Lower lobe of right lung (tissue), 2 donors: ENCODE measurements around the gene PPP2R3B. TPM values are rescaled to one million over a fixed set of nuclear protein-coding genes. Genes with fewer than 3 reads are reported as not detected.

Experiments
- ATAC-seq, 2 donors: fragments of 200-7000 bp; cut with Tn5 transposase; one replicate each; pipeline ENCODE4 v1.9.1; 2020 to 2022; ENCODE audit warnings: mild to moderate bottlenecking in 2 of 2, moderate library complexity in 2 of 2
- DNase-seq: peaks from one replicate; pipeline ENCODE4 v3.0.0-alpha.2; 2020
- H3K27ac ChIP-seq: fragments of 200-600 bp; one replicate; pipeline ENCODE4 v1.8.0; 2022
- H3K27me3 ChIP-seq: fragments of 200-600 bp; one replicate; pipeline ENCODE4 v1.8.0; 2022; ENCODE audit warnings: low read depth
- H3K36me3 ChIP-seq: fragments of 200-600 bp; one replicate; pipeline ENCODE4 v1.8.0; 2022; ENCODE audit warnings: mild to moderate bottlenecking
- H3K4me1 ChIP-seq: fragments of 200-600 bp; one replicate; pipeline ENCODE4 v1.8.0; 2022
- H3K4me3 ChIP-seq: fragments of 200-600 bp; one replicate; pipeline ENCODE4 v1.8.0; 2022; ENCODE audit warnings: mild to moderate bottlenecking
- H3K9me3 ChIP-seq: fragments of 200-600 bp; one replicate; pipeline ENCODE4 v1.8.0; 2022
- CTCF ChIP-seq: fragments of 200-600 bp; IDR thresholded peaks from one replicate; pipeline ENCODE4 v1.8.0; 2022; ENCODE audit warnings: antibody characterized with exemption, mild to moderate bottlenecking
- intact Hi-C: fragments of 100-400 bp; cut with DNase I; formaldehyde crosslinking; loops from one replicate; pipeline ENCODE4 v1.11.0; 2022
- total RNA-seq: library from RNA; stranded (reverse); fragmentation: NEBNext Ultra II Directional; extraction: Animal tissue kit (Norgen Biotek cat#: 25700); gene quantifications from one replicate; pipeline ENCODE4 v1.2.1, GENCODE V29; 2021
- donor health status: DM: no; HTN: yes; CAD: no; lungs with severe emphysema.

The PPP2R3B gene
- total RNA-seq, 1 donor from 2014 or later = 11.2 TPM

GRCh38 chrX:349702-350101 is 37.0 kb downstream of the PPP2R3B start:
- DNase-seq = no peak
- no peak overlapping the region for H3K27ac ChIP-seq
- no peaks in the 10 kb centered on the region for H3K36me3 ChIP-seq
- ATAC-seq = no peak
- no peaks in the 10 kb centered on the region for H3K9me3 ChIP-seq
- H3K4me3 ChIP-seq = no peak overlapping the region
- no peaks in the 10 kb centered on the region for H3K4me1 ChIP-seq
- TF ChIP-seq CTCF = no peak
- no peaks in the 10 kb centered on the region for H3K27me3 ChIP-seq
- intact Hi-C loops = no loop called here

- Histone ChIP-seq H3K27ac (no peak overlapping the region), H3K4me1 (no peaks in the 10 kb centered on the region), H3K4me3 (no peak overlapping the region), H3K9me3 (no peaks in the 10 kb centered on the region), H3K36me3 (no peaks in the 10 kb centered on the region), H3K27me3 (no peaks in the 10 kb centered on the region)
- intact Hi-C loops = no loop called here
- TF ChIP-seq CTCF = no peak
- ATAC-seq = no peak
- DNase-seq = no peak
Observed at GRCh38 chrX:349196-349595, 37.5 kb downstream of the PPP2R3B start.

GRCh38 chrX:348461-349117 is 38.1 kb downstream of the PPP2R3B start:
- Histone ChIP-seq H3K9me3 (no peaks in the 10 kb centered on the region), H3K36me3 (no peaks in the 10 kb centered on the region), H3K27ac (no peak overlapping the region), H3K27me3 (no peaks in the 10 kb centered on the region), H3K4me3 (no peak overlapping the region), H3K4me1 (no peaks in the 10 kb centered on the region)
- intact Hi-C loops = no loop called here
- DNase-seq (no peak), ATAC-seq (no peak)
- no peak for TF ChIP-seq CTCF

GRCh38 chrX:347351-348117 is 39.2 kb downstream of the PPP2R3B start:
- TF ChIP-seq CTCF = no peak
- Histone ChIP-seq H3K36me3 (no peaks in the 10 kb centered on the region), H3K27me3 (no peaks in the 10 kb centered on the region), H3K27ac (no peak overlapping the region), H3K9me3 (no peaks in the 10 kb centered on the region), H3K4me3 (no peak overlapping the region), H3K4me1 (no peaks in the 10 kb centered on the region)
- peak; percentile 43 for DNase-seq
- intact Hi-C loops = no loop called here
- no peak for ATAC-seq

- no peaks in the 10 kb centered on the region for H3K9me3 ChIP-seq
- H3K27ac ChIP-seq = no peak overlapping the region
- no peak overlapping the region for H3K4me3 ChIP-seq
- ATAC-seq = peak in 1 of 2 donors; percentile 31
- DNase-seq = peak; percentile 38
- no peaks in the 10 kb centered on the region for H3K36me3 ChIP-seq
- H3K4me1 ChIP-seq = no peaks in the 10 kb centered on the region
- intact Hi-C loops = no loop called here
- no peak for TF ChIP-seq CTCF
- H3K27me3 ChIP-seq = no peaks in the 10 kb centered on the region
Observed at GRCh38 chrX:346034-346813, 40.5 kb downstream of the PPP2R3B start.
